HG03558 (cell line): ENCODE measurements around the gene CELA1.
A peak's percentile ranks its signal among the peaks of the same experiment; 100 is the strongest.

Source experiments
- ATAC-seq: cut with Tn5 transposase; IDR thresholded peaks from one replicate; pipeline ENCODE4 v1.9.1; 2021; ENCODE audit warnings: moderate number of reproducible peaks; ENCODE audit not compliant: unreplicated experiment; ENCODE audit errors: extremely low read depth

CELA1 gene

GRCh38 chr12:51377099-51377984, 30.9 kb upstream of the CELA1 start:
- ATAC-seq = no peak

DNA sequence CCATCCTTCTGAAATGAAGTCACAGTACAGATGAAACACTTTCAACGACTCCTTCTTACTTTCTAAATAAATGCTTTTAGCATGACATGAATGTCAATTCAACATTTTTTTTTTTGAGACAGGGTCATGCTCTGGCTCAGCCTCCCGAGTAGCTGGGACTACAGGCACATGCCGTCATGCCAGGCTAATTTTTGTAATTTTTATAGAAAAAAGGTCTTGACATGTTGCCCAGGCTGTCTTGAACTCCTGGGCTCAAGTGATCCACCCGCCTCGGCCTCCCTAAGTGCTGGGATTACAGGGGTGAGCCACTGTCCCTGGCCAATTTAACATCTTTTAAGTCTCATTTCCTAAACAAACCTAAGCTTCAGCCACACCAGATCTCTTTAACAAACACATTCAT, 28.4 kb upstream of the CELA1 start:
- ATAC-seq = no peak

DNA sequence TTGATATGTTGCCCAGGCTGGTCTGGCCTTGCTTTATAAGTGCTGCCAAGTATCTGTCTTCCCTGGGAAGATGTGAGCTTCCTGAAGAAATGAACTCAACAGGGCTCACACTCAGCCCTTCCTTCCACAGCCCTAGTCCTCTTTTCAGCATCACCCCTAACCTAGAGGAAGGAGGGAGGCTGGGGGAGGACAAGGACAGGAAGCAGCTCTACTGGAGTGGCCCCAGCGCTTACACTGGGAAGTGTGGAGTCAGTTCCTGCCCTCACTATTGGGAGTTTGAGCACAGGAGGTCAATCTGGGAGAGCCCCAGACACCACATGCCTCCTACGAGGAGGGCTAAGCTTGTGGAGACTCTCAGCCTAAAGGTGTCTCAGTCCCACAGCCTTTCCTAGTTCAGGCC, 27.9 kb upstream of the CELA1 start:
- no peak for ATAC-seq

DNA sequence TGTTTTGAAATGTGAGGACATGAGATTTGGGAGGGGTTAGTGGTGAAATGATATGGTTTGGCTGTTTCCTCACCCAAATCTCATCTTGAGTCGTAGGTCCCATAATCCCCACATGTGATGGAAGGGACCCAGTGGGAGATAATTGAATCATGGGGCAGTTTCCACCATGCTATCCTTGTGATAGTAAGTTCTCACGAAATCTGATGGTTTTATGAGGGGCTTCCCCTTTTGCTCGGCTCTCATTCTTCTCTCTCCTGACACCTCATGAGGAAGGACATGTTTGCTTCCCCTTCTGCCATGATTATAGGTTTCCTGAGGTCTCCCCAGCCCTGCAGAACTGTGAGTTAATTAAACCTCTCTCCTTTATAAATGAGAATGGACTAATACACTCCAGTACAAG, 26.7 kb upstream of the CELA1 start:
- no peak for ATAC-seq

- no peak for ATAC-seq
These were observed 25.5 kb upstream of the CELA1 start for GRCh38 chr12:51372021-51372420.

DNA sequence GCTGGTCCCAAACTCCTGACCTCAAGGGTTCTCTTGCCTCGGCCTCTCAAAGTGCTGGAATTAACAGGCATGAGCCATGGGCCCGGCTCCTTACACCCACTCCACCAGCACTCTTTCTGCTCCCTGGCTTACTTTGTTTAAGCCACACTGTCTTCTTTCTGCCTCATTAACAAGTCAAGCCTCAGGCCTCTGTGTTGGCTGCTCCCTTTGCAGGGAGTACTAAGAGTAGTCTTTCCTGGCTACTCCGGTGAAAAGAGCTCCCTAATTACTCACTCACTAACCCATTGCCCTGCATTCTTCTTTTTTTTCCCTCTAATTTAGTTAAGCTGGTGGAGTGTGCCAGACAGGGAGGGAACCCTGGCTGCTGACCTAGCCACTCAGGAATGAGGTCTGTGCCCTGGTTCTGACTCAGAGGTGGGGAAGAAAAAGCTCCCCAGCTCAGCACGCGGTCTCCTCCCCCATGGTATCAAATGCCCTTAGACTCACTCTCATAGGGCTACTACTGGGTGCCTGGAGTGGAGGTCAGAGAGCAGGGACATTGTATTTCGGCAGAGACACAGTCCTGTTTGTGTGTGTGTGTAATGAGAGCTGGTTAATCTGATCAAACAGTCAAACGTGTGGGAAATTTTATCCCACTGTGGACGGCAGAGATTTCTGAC, 24.9 kb upstream of the CELA1 start:
- no peak for ATAC-seq

GRCh38 chr12:51370667-51371066, 24.2 kb upstream of the CELA1 start:
- ATAC-seq = no peak

DNA sequence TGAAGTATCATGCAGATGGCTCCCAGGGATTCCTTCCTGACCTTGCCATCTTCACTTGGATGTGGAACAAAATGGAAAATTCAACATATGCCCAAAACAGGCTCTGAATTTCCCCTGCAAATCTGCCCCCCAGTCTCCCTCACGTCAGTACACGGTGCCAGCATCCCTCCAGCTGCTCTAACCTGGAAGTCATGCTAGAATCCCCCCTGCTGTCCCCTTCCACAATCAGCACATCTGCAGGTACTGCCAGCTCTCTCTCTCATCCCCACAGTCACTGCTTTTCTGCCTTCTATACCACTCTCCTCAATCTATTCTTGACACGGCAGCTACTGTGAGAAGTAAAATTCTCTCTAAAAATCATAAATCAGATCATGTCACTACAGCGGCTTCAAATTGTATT, 23.1 kb upstream of the CELA1 start:
- ATAC-seq = no peak

GRCh38 chr12:51368640-51369517, 22.4 kb upstream of the CELA1 start:
- ATAC-seq = peak; percentile 97

- ATAC-seq = no peak
These were observed 18.8 kb upstream of the CELA1 start for GRCh38 chr12:51365276-51365675.

GRCh38 chr12:51364001-51364400, 17.5 kb upstream of the CELA1 start:
- ATAC-seq = no peak

- ATAC-seq = no peak
These were observed 16.4 kb upstream of the CELA1 start for GRCh38 chr12:51362747-51363342.

- ATAC-seq = no peak
These were observed 15.8 kb upstream of the CELA1 start for GRCh38 chr12:51362307-51362706.

GRCh38 chr12:51361161-51362016, 14.9 kb upstream of the CELA1 start:
- no peak for ATAC-seq

GRCh38 chr12:51360315-51360714, 13.8 kb upstream of the CELA1 start:
- no peak for ATAC-seq

DNA sequence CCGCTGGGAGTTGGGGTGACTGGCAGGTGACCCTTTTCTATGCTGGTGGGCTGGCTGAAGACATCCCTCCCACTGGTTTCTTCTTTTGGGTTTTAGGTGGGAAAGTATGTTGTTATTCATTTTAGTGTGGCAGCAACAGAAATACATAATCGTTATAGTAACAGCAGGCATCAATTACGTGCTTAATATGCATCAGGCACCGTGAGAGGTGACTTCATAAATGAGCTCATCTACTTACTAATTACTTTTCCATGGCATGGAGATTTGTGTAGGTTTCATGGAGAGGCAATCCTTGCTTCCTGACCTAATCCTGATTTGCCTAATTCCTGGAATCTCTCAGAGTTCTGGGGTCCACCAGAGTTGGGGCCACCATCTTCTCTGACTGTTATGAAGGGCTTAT, 13.4 kb upstream of the CELA1 start:
- no peak for ATAC-seq

DNA sequence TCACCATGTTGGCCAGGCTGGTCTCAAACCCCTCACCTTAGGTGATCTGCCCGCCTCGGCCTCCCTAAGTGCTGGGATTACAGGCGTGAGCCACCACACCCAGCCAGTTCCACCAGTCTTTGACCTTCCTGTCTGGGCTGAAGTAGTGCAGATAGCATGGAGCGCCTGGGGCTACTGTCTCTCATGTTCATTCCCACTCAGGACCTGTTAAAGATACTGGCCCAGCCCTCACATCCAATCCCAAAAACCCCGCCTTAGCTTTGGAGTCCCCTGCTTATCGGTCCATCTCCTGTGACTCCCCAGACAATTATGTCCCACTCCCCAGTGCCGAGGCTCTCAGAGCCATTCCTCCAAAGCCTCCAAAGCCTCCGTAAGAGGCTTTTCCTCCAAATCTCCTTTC, 12.0 kb upstream of the CELA1 start:
- no peak for ATAC-seq

DNA sequence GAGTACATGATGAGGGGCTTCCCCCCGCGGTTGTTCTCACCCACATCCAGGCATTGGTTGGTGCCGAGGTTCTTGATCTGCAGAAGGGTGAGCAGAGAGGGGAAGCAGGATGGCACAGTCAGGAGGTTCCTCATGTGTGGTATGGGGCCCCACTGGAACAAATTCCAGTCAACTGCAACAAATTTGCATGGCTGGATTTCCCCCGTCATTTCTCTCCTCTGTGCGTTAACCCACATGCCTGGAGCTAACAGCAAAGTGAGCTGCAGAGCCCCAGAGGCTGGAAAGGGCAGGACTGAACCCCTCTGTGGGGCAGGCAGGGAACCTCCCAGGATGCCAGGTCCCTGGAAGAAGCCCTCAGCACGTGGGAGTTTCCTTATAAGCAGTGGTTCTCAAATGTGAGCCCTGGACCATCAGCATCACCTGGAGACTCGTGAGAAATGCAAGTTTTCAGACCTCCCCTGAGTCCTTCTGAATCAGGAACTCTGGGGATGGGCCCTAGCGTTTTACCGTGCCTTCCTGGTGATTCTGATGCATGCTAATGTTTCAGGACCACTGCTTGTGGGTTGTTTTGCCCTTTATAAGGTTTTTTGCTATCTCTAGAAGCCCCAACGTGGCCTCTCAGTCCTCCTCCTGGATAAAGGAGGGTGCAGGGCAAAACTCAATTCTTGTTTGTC, 11.0 kb upstream of the CELA1 start:
- ATAC-seq = no peak

DNA sequence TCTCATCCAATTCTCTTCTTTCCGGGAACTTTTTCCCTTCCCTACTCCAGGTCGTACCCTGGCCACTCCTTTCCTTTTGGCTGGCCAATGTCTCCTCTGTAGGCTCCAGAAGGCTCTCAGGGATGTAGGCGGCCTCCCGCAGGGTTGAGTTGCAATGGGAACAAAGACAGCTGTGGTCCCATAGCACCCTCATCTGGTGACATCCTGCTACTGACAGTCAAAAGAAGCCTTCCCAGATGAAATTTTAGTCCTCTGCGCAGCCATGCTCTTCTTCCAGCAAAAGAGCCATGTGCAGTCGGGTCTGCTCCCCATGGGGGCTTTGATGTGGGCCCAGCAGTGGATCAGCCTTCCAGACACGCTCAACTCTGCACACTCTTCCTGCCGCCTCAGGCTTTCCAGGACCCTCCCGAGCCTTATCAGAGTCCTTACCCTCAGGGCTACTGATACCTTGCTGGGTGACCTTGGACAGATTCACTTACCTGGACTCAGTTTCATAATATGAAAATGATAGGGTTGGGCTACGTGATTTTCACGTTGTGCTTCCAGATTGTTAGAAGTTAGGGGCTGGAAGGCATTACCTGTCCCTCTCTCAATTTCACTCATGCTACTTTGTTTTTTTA, 5.5 kb upstream of the CELA1 start:
- no peak for ATAC-seq
